GM21723 (cell line): Measurements from ENCODE around the gene ZNF568.

ENCODE experiments used
- ATAC-seq: cut with Tn5 transposase; IDR thresholded peaks from one replicate; pipeline ENCODE4 v1.9.1; 2021; ENCODE audit warnings: mild to moderate bottlenecking, moderate library complexity; ENCODE audit not compliant: unreplicated experiment

Gene ZNF568

GRCh38 chr19:36997843-36998235 lies 81.7 kb downstream of the ZNF568 start:
- no peak for ATAC-seq

DNA sequence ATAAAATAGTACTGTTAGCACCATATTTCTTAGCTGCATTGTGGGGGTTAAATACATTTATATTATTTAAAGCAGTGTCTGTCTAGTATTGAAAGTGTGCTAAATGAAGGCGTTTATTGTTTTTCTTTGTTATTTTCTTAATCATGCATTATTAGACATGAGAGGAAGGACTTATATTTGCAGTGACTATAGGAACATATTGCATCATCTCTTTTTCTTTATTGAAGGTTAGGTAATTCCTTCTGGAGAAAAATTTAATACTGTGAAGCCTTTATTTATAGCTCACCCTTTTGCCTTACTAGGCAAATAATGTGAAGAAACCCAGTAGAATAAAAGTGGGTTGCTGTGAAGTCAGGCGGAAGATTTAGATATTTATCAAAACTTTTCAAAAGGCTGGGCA lies 83.2 kb downstream of the ZNF568 start:
- ATAC-seq: no peak

- ATAC-seq: no peak
Observed at GRCh38 chr19:37007587-37008220, 91.6 kb downstream of the ZNF568 start.

DNA sequence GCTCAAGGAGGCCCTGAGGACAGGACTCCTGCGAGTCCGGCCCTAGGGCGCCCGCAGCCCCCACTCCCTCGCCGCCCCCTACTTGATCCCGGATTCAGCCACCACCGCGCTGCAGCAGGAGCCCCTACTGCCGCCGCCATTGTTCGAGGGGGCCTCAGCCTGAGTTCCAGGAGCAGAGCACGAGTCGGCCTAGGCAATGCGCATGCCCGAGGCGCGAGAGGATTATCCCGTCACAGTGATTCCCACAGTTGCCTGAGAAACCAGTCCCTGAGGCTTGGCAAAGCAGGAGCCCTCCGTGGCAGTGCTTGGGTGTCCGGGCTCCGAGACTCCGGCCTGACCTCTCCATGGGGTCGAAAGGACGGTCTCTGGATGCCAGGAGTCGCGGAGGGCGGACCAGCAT lies 93.7 kb downstream of the ZNF568 start:
- ATAC-seq: no peak

DNA sequence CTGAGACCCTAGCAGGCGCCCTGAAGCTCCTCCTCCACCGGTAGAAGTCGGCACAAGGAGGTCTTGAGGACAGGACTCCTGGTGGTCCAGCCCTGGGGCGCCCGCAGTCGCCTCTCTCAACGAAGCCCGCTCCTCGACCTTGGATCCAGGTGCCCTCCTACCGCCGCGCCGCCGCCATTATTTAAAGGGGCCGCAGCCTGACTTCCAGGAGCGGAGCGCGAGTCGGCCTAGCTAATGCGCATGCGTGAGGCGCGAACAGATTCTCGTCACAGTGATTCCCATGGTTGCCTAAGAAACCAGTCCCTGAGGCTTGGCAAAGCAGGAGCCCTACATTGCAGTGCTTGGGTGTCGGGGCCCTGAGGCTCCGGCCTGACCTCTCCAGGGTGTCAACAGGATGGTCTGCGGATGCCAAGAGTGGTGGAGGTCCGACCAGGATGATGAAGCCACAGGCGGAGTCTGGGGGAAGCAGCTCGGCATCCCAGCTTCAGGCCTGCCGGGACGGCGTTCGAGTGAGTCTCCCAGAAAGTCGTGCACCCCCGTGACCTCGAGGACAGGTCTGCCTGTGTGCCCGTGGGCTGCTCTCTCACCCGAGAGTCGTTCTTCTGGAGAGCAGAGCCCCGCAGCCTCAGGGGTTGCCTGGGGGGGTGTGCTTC lies 96.1 kb downstream of the ZNF568 start:
- ATAC-seq: no peak

GRCh38 chr19:37014456-37014855 lies 98.3 kb downstream of the ZNF568 start:
- no peak for ATAC-seq

DNA sequence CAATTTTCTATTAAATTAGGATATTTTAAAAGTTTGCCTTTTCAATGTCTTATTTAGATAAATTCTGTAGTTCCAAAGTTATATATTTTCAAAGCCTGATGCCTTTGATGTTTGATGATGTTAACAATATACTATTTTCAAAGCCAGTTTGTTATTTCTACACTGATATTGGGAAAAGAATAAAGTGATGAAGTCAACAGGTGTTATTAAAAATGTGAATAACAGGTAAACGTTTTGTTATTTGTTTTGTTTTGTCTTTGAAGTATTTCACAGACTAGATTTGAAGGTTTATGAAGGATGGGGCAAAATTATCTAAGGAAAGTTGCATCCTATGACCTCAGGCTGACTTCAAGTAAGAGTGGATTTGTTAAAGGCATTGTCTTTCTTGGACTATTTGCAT lies 129.0 kb downstream of the ZNF568 start:
- ATAC-seq: no peak
